Endometrium (tissue), 2 donors: Measurements from ENCODE around the gene MAEA.

Experiments used
- FAIRE-seq: peaks from 2 replicates; lab custom pipeline; 2012; peaks lifted over from hg19 to GRCh38; lab: Jason Lieb, UNC
- donor health status: control.
- donor health status: control.

Gene MAEA

GRCh38 chr4:1289207-1290164, at the start of gene MAEA:
Gene MAEA (plus strand): TSS chr4:1289891. CDS start chr4:1289914, 23 bp downstream.
- peak; percentile 95 for FAIRE-seq

GRCh38 chr4:1239950-1240307, 49.8 kb upstream of the MAEA start:
- FAIRE-seq = no peak

- FAIRE-seq = no peak
These were observed 48.8 kb upstream of the MAEA start for GRCh38 chr4:1240721-1241465.

GRCh38 chr4:1241466-1241935, 48.2 kb upstream of the MAEA start:
- FAIRE-seq = no peak

GRCh38 chr4:1241936-1242505, 47.7 kb upstream of the MAEA start:
- FAIRE-seq = no peak

- no peak for FAIRE-seq
These were observed 46.9 kb upstream of the MAEA start for GRCh38 chr4:1242506-1243450.

GRCh38 chr4:1243451-1244080, 46.1 kb upstream of the MAEA start:
- FAIRE-seq = no peak

GRCh38 chr4:1244081-1244977, 45.4 kb upstream of the MAEA start:
- no peak for FAIRE-seq

- FAIRE-seq = no peak
These were observed 44.7 kb upstream of the MAEA start for GRCh38 chr4:1244978-1245471.

- no peak for FAIRE-seq
These were observed 44.1 kb upstream of the MAEA start for GRCh38 chr4:1245481-1246051.

- FAIRE-seq = no peak
These were observed 43.4 kb upstream of the MAEA start for GRCh38 chr4:1246111-1246881.

GRCh38 chr4:1246901-1247863, 42.5 kb upstream of the MAEA start:
- FAIRE-seq = no peak

- FAIRE-seq = no peak
These were observed 41.8 kb upstream of the MAEA start for GRCh38 chr4:1247864-1248244.

- no peak for FAIRE-seq
These were observed 41.2 kb upstream of the MAEA start, which contains the start of gene CTBP1 for GRCh38 chr4:1248245-1249147. Gene CTBP1 (minus strand): TSS chr4:1249130. CDS start chr4:1241331, 7,799 bp downstream.

- no peak for FAIRE-seq
These were observed 40.5 kb upstream of the MAEA start for GRCh38 chr4:1249148-1249730.
